IMR-90 (cell line): ENCODE measurements around the gene NPC1. TPM values are rescaled to one million over a fixed set of nuclear protein-coding genes. Genes with fewer than 3 reads are reported as not detected.

Experiments used
- ATAC-seq: fragments of 200-7000 bp; cut with Tn5 transposase; 2 replicates; pipeline ENCODE4 v1.9.1; 2020; ENCODE audit warnings: low read depth, mild to moderate bottlenecking, moderate library complexity
- BruUV-seq: library from RNA; stranded (reverse); fragments of 400-500 nt; replicated peaks from 2 replicates; lab custom pipeline; 2021; lab: Mats Ljungman, UMichigan
- CTCF ChIA-PET: fragments of 300-600 bp; formaldehyde crosslinking; extraction: SDS; loops from one replicate; lab custom pipeline; 2021; ENCODE audit warnings: antibody characterized with exemption; lab: Yijun Ruan, JAX
- POLR2A ChIA-PET: fragments of 300-600 bp; sonication (Branson Sonifier 250); formaldehyde crosslinking; loops from one replicate; lab custom pipeline; 2022; ENCODE audit warnings: antibody characterized with exemption; ENCODE audit not compliant: unreplicated experiment; lab: Charles Lee
- DNase-seq: peaks from one replicate; pipeline ENCODE4 v3.0.0; 2013
- H2AFZ ChIP-seq: replicated peaks from 2 replicates; pipeline ENCODE3; 2013; ENCODE audit warnings: low read length, mild to moderate bottlenecking; ENCODE audit not compliant: poor library complexity
- H2AK5ac ChIP-seq: 2 replicates; pipeline ENCODE4 v1.6.1; 2013; ENCODE audit warnings: low read depth, low read length, inconsistent platforms
- H2AK9ac ChIP-seq: replicated peaks from 2 replicates; pipeline ENCODE3; 2013; ENCODE audit warnings: mild to moderate bottlenecking, low read depth, low read length, moderate library complexity; ENCODE audit not compliant: poor library complexity
- H2BK120ac ChIP-seq: 2 replicates; pipeline ENCODE4 v1.6.1; 2013; ENCODE audit warnings: low read depth, low read length, inconsistent platforms
- H2BK15ac ChIP-seq: 3 replicates; pipeline ENCODE4 v1.6.1; 2013; ENCODE audit warnings: low read depth, low read length, inconsistent platforms
- H2BK20ac ChIP-seq: 2 replicates; pipeline ENCODE4 v1.6.1; 2013; ENCODE audit warnings: low read depth, mild to moderate bottlenecking, inconsistent platforms, low read length, moderate library complexity
- H2BK5ac ChIP-seq: 2 replicates; pipeline ENCODE4 v1.6.1; 2013; ENCODE audit warnings: mild to moderate bottlenecking, low read depth, low read length, inconsistent platforms; ENCODE audit not compliant: poor library complexity, severe bottlenecking
- H3K14ac ChIP-seq: replicated peaks from 2 replicates; pipeline ENCODE4 v1.6.1; 2013; ENCODE audit warnings: low read depth, low read length, inconsistent platforms
- H3K18ac ChIP-seq: 2 replicates; pipeline ENCODE4 v1.6.1; 2013; ENCODE audit warnings: low read depth, low read length, control low read depth
- H3K23ac ChIP-seq: 2 replicates; pipeline ENCODE4 v1.6.1; 2013; ENCODE audit warnings: low read depth, low read length, inconsistent platforms
- H3K27ac ChIP-seq: 2 replicates; pipeline ENCODE4 v1.5.1; 2013; ENCODE audit warnings: mild to moderate bottlenecking, control low read depth, low read length; ENCODE audit not compliant: insufficient read depth
- H3K27me3 ChIP-seq: 2 replicates; pipeline ENCODE4 v1.6.1; 2013; ENCODE audit warnings: low read length; ENCODE audit not compliant: control insufficient read depth, insufficient read depth
- H3K36me3 ChIP-seq: 2 replicates; pipeline ENCODE4 v1.6.1; 2013; ENCODE audit warnings: low read length, mixed read lengths; ENCODE audit not compliant: control insufficient read depth, insufficient read depth
- H3K4ac ChIP-seq: 2 replicates; pipeline ENCODE4 v1.6.1; 2013; ENCODE audit warnings: low read depth, low read length, inconsistent platforms
- H3K4me1 ChIP-seq: 2 replicates; pipeline ENCODE4 v1.6.1; 2013; ENCODE audit warnings: low read length, mixed read lengths; ENCODE audit not compliant: control insufficient read depth, insufficient read depth
- H3K4me2 ChIP-seq: 2 replicates; pipeline ENCODE4 v1.6.1; 2013; ENCODE audit warnings: low read depth, mild to moderate bottlenecking, control low read depth, low read length, moderate library complexity
- H3K4me3 ChIP-seq: 2 replicates; pipeline ENCODE4 v1.5.1; 2013; ENCODE audit warnings: low read depth, mild to moderate bottlenecking, control low read depth, low read length, moderate library complexity; ENCODE audit not compliant: insufficient read depth
- H3K56ac ChIP-seq: 2 replicates; pipeline ENCODE4 v1.6.1; 2013; ENCODE audit warnings: low read length, inconsistent platforms; ENCODE audit not compliant: insufficient read depth; ENCODE audit errors: extremely low read depth
- H3K79me1 ChIP-seq, 2 experiments: 2 replicates each; pipeline ENCODE4 v1.6.1; 2013; ENCODE audit warnings: low read length in 2 of 2, inconsistent platforms in 1 of 2, low read depth in 1 of 2
- H3K9ac ChIP-seq: 2 replicates; pipeline ENCODE4 v1.6.1; 2013; ENCODE audit warnings: low read depth, low read length, control low read depth
- H3K9me1 ChIP-seq: 2 replicates; pipeline ENCODE4 v1.6.1; 2013; ENCODE audit warnings: low read length, inconsistent platforms; ENCODE audit not compliant: insufficient read depth
- H3K9me3 ChIP-seq: 2 replicates; pipeline ENCODE4 v1.6.1; 2013; ENCODE audit warnings: low read length; ENCODE audit not compliant: control insufficient read depth, insufficient read depth
- H4K20me1 ChIP-seq: 2 replicates; pipeline ENCODE4 v1.6.1; 2013; ENCODE audit warnings: low read length, inconsistent platforms; ENCODE audit not compliant: insufficient read depth
- H4K5ac ChIP-seq: 2 replicates; pipeline ENCODE4 v1.6.1; 2013; ENCODE audit warnings: mild to moderate bottlenecking, low read depth, low read length, control low read depth
- H4K8ac ChIP-seq, 2 experiments: 2 replicates each; pipeline ENCODE4 v1.6.1; 2013; ENCODE audit warnings: low read depth in 2 of 2, low read length in 2 of 2, control low read depth in 1 of 2, inconsistent platforms in 1 of 2
- H4K91ac ChIP-seq: 2 replicates; pipeline ENCODE4 v1.6.1; 2013; ENCODE audit warnings: low read depth, low read length, inconsistent platforms; ENCODE audit not compliant: insufficient read depth
- CEBPB ChIP-seq: IDR thresholded peaks from 2 replicates; pipeline ENCODE4 v1.6.1; 2012; ENCODE audit warnings: low read depth, low read length, improper control_type of control experiment
- CHD1 ChIP-seq: IDR thresholded peaks from 2 replicates; pipeline ENCODE4 v1.6.1; 2012; ENCODE audit warnings: low read depth, low read length, improper control_type of control experiment
- ELK1 ChIP-seq: fragments of 150-350 bp; IDR thresholded peaks from 2 replicates; pipeline ENCODE4 v1.6.1; 2016; ENCODE audit warnings: low read depth, mild to moderate bottlenecking, low read length, moderate library complexity, borderline replicate concordance
- FOS ChIP-seq: fragments of 150-350 bp; IDR thresholded peaks from 2 replicates; pipeline ENCODE4 v1.6.1; 2016; ENCODE audit warnings: low read depth, low read length
- MAZ ChIP-seq: IDR thresholded peaks from 2 replicates; pipeline ENCODE4 v1.6.1; 2012; ENCODE audit warnings: low read depth, mild to moderate bottlenecking, low read length, improper control_type of control experiment, moderate library complexity, borderline replicate concordance
- MXI1 ChIP-seq: IDR thresholded peaks from 2 replicates; pipeline ENCODE4 v1.6.1; 2012; ENCODE audit warnings: low read depth, mild to moderate bottlenecking, low read length, moderate library complexity, borderline replicate concordance
- NFE2L2 ChIP-seq: fragments of 150-350 bp; IDR thresholded peaks from 2 replicates; pipeline ENCODE4 v1.6.1; 2016; ENCODE audit warnings: low read depth, mild to moderate bottlenecking, low read length
- POLR2A ChIP-seq: IDR thresholded peaks from 2 replicates; pipeline ENCODE4 v1.6.1; 2012; ENCODE audit warnings: mild to moderate bottlenecking, low read depth, low read length
- SMC3 ChIP-seq: fragments of 150-350 bp; IDR thresholded peaks from 2 replicates; pipeline ENCODE4 v1.6.1; 2016; ENCODE audit warnings: low read depth, mild to moderate bottlenecking, antibody characterized with exemption, low read length, moderate library complexity
- WGBS, 2 experiments: methylation state at CpG; one replicate each; pipeline versions ENCODE4 v1.1.5 to v1.1.7; 2013; ENCODE audit warnings: missing lambda C conversion rate in 2 of 2; ENCODE audit not compliant: insufficient read length in 1 of 2; ENCODE audit errors: extremely low coverage in 2 of 2; 5-methylcytosine and 5-hydroxymethylcytosine counted together
- dilution Hi-C: fragments of 300-500 bp; cut with HindIII; formaldehyde crosslinking; loops from one replicate; pipeline ENCODE4 v1.14.3; 2018; ENCODE audit warnings: low sequenced_read_pairs; ENCODE audit not compliant: unreplicated experiment
- in situ Hi-C: fragments of 300-500 bp; cut with MboI; formaldehyde crosslinking; loops from 3 replicates; pipeline ENCODE4 v1.14.3; 2019; ENCODE audit warnings: low sequenced_read_pairs, inconsistent platforms, mixed read lengths
- intact Hi-C: fragments of 100-400 bp; cut with micrococcal nuclease; formaldehyde crosslinking; loops from 2 replicates; pipeline ENCODE4 v1.10.0; 2022
- polyA plus RNA-seq, 3 experiments: library from polyadenylated mRNA; depleted of rRNA; stranded (reverse); fragments of >200 nt; gene quantifications; 2 replicates each; pipeline ENCODE4 v1.2.3, GENCODE V29; 2012; ENCODE audit warnings: low replicate concordance in 1 of 3
- total RNA-seq: library from RNA; depleted of rRNA; stranded (reverse); fragments of >200 nt; gene quantifications from 2 replicates; pipeline ENCODE4 v1.2.3, GENCODE V29; 2012
- TF ChIP-seq, protein P1 (sequence below): fragments of 150-350 bp; IDR thresholded peaks from 2 replicates; pipeline ENCODE4 v1.6.1; 2017; ENCODE audit warnings: mild to moderate bottlenecking, antibody characterized with exemption, low read length, low read depth
- TF ChIP-seq, protein P2 (sequence below): conservative IDR thresholded peaks from 2 replicates; pipeline ENCODE4 v1.5.1; 2012; ENCODE audit warnings: mild to moderate bottlenecking, low read depth, low read length, improper control_type of control experiment

NPC1 gene
- total and polyA plus RNA-seq, 2 of the 4 experiments (the other 2 are of a cell fraction), result 7.5 to 7.9 TPM

GRCh38 chr18:23487738-23488570, 98.4 kb downstream of the NPC1 start (continued):
- TF ChIP-seq, protein P1, sequence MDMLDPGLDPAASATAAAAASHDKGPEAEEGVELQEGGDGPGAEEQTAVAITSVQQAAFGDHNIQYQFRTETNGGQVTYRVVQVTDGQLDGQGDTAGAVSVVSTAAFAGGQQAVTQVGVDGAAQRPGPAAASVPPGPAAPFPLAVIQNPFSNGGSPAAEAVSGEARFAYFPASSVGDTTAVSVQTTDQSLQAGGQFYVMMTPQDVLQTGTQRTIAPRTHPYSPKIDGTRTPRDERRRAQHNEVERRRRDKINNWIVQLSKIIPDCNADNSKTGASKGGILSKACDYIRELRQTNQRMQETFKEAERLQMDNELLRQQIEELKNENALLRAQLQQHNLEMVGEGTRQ, result no peak

- Histone ChIP-seq H3K4me2 (no peak overlapping the region), H3K18ac (no peak overlapping the region), H3K9ac (no peak overlapping the region), H4K5ac (no peak overlapping the region), H2BK20ac (no peak overlapping the region), H3K27me3 (no peaks in the 10 kb centered on the region), H3K23ac (no peak overlapping the region), H4K91ac (no peak overlapping the region), H2AFZ (no peak overlapping the region), H3K56ac (no peak overlapping the region), H3K4ac (no peak overlapping the region), H2AK9ac (no peak overlapping the region), H3K4me3 (no peak overlapping the region), H4K20me1 (no peaks in the 10 kb centered on the region), H3K9me1 (no peaks in the 10 kb centered on the region), H3K4me1 (peaks cover 5% of the 10 kb centered on the region; the same call in 1 of the 2 replicates), H2BK120ac (no peak overlapping the region), H3K14ac (no peak overlapping the region), H2AK5ac (no peak overlapping the region), H3K79me1 (no peaks in the 10 kb centered on the region), H3K36me3 (peaks cover 14% of the 10 kb centered on the region), H3K9me3 (0 out of 2 replicates have a peak, but pooled peaks cover 2% of the 10 kb centered on the region), H2BK5ac (no peak overlapping the region), H2BK15ac (no peak overlapping the region), H3K27ac (no peak overlapping the region), H4K8ac (no peak overlapping the region)
- WGBS, 2 experiments, result no CpG with 5 or more reads among the region's 7 CpGs
- DNase-seq, result no peak
- no peak for ATAC-seq
- ChIA-PET POLR2A (no interaction called here), CTCF (no interaction called here)
- in situ Hi-C loops (no loop called here), dilution Hi-C loops (no loop called here), intact Hi-C loops (no loop called here)
- BruUV-seq, result no TSS peak
- TF ChIP-seq, protein P1, result no peak
- no peak for TF ChIP-seq SMC3
- no peak for TF ChIP-seq POLR2A
- no peak for TF ChIP-seq NFE2L2
- TF ChIP-seq, protein P2, sequence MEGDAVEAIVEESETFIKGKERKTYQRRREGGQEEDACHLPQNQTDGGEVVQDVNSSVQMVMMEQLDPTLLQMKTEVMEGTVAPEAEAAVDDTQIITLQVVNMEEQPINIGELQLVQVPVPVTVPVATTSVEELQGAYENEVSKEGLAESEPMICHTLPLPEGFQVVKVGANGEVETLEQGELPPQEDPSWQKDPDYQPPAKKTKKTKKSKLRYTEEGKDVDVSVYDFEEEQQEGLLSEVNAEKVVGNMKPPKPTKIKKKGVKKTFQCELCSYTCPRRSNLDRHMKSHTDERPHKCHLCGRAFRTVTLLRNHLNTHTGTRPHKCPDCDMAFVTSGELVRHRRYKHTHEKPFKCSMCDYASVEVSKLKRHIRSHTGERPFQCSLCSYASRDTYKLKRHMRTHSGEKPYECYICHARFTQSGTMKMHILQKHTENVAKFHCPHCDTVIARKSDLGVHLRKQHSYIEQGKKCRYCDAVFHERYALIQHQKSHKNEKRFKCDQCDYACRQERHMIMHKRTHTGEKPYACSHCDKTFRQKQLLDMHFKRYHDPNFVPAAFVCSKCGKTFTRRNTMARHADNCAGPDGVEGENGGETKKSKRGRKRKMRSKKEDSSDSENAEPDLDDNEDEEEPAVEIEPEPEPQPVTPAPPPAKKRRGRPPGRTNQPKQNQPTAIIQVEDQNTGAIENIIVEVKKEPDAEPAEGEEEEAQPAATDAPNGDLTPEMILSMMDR, result no peak
- TF ChIP-seq MXI1, result no peak
- no peak for TF ChIP-seq MAZ
- TF ChIP-seq FOS, result no peak
- TF ChIP-seq CEBPB, result no peak
- TF ChIP-seq CHD1, result no peak
- no peak for TF ChIP-seq ELK1
These were observed 100.9 kb downstream of the NPC1 start for GRCh38 chr18:23485386-23485785.
